K562 (cell line): Measurements from ENCODE around the gene DDAH2. TPM values are rescaled to one million over a fixed set of nuclear protein-coding genes. Genes with fewer than 3 reads are reported as not detected.

Experiments used
- E2F6 ChIP-seq, 2 experiments: IDR thresholded peaks; 2 replicates each; pipeline ENCODE4 v1.6.1; 2011; ENCODE audit warnings: borderline replicate concordance in 1 of 2, control low read depth in 1 of 2, low read depth in 1 of 2, low read length in 1 of 2, mild to moderate bottlenecking in 1 of 2, mixed read lengths in 1 of 2, moderate library complexity in 1 of 2; ENCODE audit not compliant: insufficient read depth in 1 of 2, insufficient read length in 1 of 2, poor library complexity in 1 of 2, severe bottlenecking in 1 of 2; ENCODE audit errors: extremely low read depth in 1 of 2
- GABPB1 ChIP-seq: sonication (generic); formaldehyde crosslinking; IDR thresholded peaks from 2 replicates; pipeline ENCODE4 v1.8.0; 2022; ENCODE audit warnings: mild to moderate bottlenecking, missing genetic modification reagents
- KDM5B ChIP-seq: fragments of 200-600 bp; sonication (generic); IDR thresholded peaks from 2 replicates; pipeline ENCODE4 v1.6.1; 2012; ENCODE audit warnings: low read depth, mild to moderate bottlenecking, moderate library complexity, low read length, control low read depth, inconsistent platforms; ENCODE audit not compliant: insufficient replicate concordance
- KLF10 ChIP-seq: fragments of 250-450 bp; sonication (Bioruptor Pico); IDR thresholded peaks from 2 replicates; pipeline ENCODE4 v1.6.1; 2021; ENCODE audit warnings: matching md5 sums
- MGA ChIP-seq: fragments of 450-650 bp; IDR thresholded peaks from 2 replicates; pipeline ENCODE4 v1.6.1; 2016; ENCODE audit warnings: mild to moderate bottlenecking, moderate library complexity
- OTX1 ChIP-seq: fragments of 450-650 bp; formaldehyde crosslinking; IDR thresholded peaks from 2 replicates; pipeline ENCODE4 v1.4.0; 2022; ENCODE audit warnings: mild to moderate bottlenecking
- PHF21A ChIP-seq: fragments of 450-650 bp; IDR thresholded peaks from 2 replicates; pipeline ENCODE4 v1.6.1; 2017; ENCODE audit warnings: low read depth, borderline replicate concordance
- THRB ChIP-seq: fragments of 450-650 bp; formaldehyde crosslinking; conservative IDR thresholded peaks from 2 replicates; pipeline ENCODE4 v1.4.0; 2022; ENCODE audit warnings: mild to moderate bottlenecking, missing genetic modification characterization
- ZFP30 ChIP-seq: fragments of 250-450 bp; sonication (Bioruptor Pico); IDR thresholded peaks from 2 replicates; pipeline ENCODE4 v1.8.0; 2022; ENCODE audit warnings: moderate library complexity, mild to moderate bottlenecking, inconsistent platforms, borderline replicate concordance
- ZFX ChIP-seq: sonication (generic); formaldehyde crosslinking; IDR thresholded peaks from 2 replicates; pipeline ENCODE4 v1.8.0; 2022; ENCODE audit warnings: mild to moderate bottlenecking, missing genetic modification reagents, moderate library complexity
- polyA plus RNA-seq, 8 experiments: library from polyadenylated mRNA; depleted of rRNA in 4 of 8; stranded (reverse) in 5 of 8; unstranded in 3 of 8; fragments of >200 nt; fragmentation: Nextera tagmentation in 2 of 8; fragmentation: Illumina TruSeq in 1 of 8; extraction: Ambion mirVana in 2 of 8; extraction: Trizol in 1 of 8; gene quantifications; 2 replicates each; pipeline versions ENCODE4 v1.2.1 to v1.2.3, GENCODE V29; 2011 to 2014; ENCODE audit warnings: inconsistent platforms in 1 of 8, missing spikeins in 1 of 8
- total RNA-seq, 7 experiments: library from RNA; depleted of rRNA in 6 of 7; stranded (reverse); fragments of >200 nt in 6 of 7; fragmentation: Illumina TruSeq in 2 of 7; extraction: Trizol in 2 of 7; gene quantifications; 2 replicates each; pipeline versions ENCODE4 v1.2.1 to v1.2.3, GENCODE V29; 2011 to 2021; ENCODE audit warnings: low replicate concordance in 1 of 7
- TF ChIP-seq, protein P1 (sequence below): IDR thresholded peaks from 3 replicates; pipeline ENCODE4 v1.6.1; 2011; ENCODE audit warnings: borderline replicate concordance, mild to moderate bottlenecking; ENCODE audit not compliant: insufficient read length, insufficient read depth

Gene DDAH2
- total and polyA plus RNA-seq, 9 of the 15 experiments (the other 6 are each of a cell fraction or from before 2014, with no cell fraction given), result 1.8 to 45.4 (median 21.4) TPM

DNA sequence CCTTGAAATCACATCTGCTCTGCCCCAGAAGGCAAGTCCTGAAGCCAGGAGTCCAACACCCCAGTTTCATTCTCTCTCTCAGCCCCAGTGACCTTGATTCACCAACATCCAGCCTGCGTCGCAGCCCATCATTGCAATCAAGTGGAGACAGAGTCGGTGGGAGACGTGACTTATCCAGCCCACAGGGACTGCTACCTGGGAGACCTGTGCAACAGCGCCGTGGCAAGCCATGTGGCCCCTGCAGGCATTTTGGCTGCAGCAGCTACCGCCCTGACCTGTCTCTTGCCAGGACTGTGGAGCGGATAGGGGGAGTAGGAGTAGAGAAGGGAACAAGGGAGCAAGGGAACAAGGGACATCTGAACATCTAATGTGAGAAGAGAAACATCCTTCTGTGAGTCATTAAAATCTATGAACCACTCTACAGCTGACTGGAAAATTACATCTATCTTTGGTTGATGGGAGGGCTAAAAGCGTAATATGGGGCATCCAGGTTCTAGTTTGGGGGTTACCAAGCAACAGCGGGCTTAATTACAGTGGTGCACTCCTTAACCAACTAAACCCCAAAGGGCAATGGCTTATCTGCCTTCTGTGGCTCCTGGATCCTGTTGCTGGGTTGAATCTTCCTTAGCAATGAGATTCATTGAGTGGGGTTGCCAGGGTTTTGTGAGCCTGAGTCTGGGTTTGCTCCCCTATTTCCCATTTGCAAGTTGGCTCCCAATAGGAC, 11.4 kb downstream of the DDAH2 start (continued):
- TF ChIP-seq KDM5B (no peak), GABPB1 (no peak), OTX1 (CRISPR knock-in tag) (no peak), ZFP30 (CRISPR knock-in tag) (no peak), ZFX (CRISPR knock-in tag) (no peak), PHF21A (no peak), THRB (CRISPR knock-in tag) (no peak), KLF10 (CRISPR knock-in tag) (no peak), E2F6 (IDR thresholded peaks at IDR 0.05; ENCODE audit: borderline replicate concordance in 1 of 2, extremely low read depth in 1 of 2, insufficient read depth in 1 of 2, insufficient read length in 1 of 2, low read depth in 1 of 2, low read length in 1 of 2, poor library complexity in 1 of 2, severe bottlenecking in 1 of 2) (peak; percentile 14 to 47), MGA (no peak)
- TF ChIP-seq, protein P1, sequence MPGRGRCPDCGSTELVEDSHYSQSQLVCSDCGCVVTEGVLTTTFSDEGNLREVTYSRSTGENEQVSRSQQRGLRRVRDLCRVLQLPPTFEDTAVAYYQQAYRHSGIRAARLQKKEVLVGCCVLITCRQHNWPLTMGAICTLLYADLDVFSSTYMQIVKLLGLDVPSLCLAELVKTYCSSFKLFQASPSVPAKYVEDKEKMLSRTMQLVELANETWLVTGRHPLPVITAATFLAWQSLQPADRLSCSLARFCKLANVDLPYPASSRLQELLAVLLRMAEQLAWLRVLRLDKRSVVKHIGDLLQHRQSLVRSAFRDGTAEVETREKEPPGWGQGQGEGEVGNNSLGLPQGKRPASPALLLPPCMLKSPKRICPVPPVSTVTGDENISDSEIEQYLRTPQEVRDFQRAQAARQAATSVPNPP, result no peak
